Measurements from ENCODE around the gene ZFP69. TPM values are rescaled to one million over a fixed set of nuclear protein-coding genes. Genes with fewer than 3 reads are reported as not detected.

Gene ZFP69
- total RNA-seq: 1 to 10 TPM; 2.5 to 5.8 (median 4.4) TPM

- under 1% methylated on average over 23 of the region's 65 CpGs for WGBS
- TF ChIP-seq CTCF (IDR thresholded peaks at IDR 0.05): no peak
- peak; percentile 46 to 50 for TF ChIP-seq POLR2AphosphoS5 (IDR thresholded peaks at IDR 0.05)
- no peak for TF ChIP-seq POLR2A (IDR thresholded peaks at IDR 0.05; ENCODE audit: low read depth)
- TF ChIP-seq EP300 (IDR thresholded peaks at IDR 0.05): no peak
- Histone ChIP-seq H3K4me3 (peak within 1 kb of the TSS; percentile 87 to 98 (median 90)), H3K36me3 (peaks cover 0 to 16% (median 11%) of the 10 kb centered on the region in 4 donors), H3K27ac (replicated peaks in 1 of 4) (peak within 1 kb of the TSS; percentile 65 to 80 (median 76)), H3K27me3 (no peaks in the 10 kb centered on the region), H3K4me1 (peaks cover 4 to 16% (median 12%) of the 10 kb centered on the region in 4 donors), H3K9me3 (peaks cover 0 to 33% (median 24%) of the 10 kb centered on the region in 4 donors)
- DNase-seq (ENCODE audit: extremely low spot score): peak; percentile 91
- intact Hi-C loops (cut with DNase I): no loop called here
These were observed at the start of gene ZFP69 for GRCh38 chr1:40476924-40477677. Gene ZFP69 (plus strand): TSS chr1:40477290. CDS start chr1:40479362, 2,072 bp downstream.

GRCh38 chr1:40431385-40431784, 45.7 kb upstream of the ZFP69 start:
- DNase-seq (ENCODE audit: extremely low spot score): no peak
- Histone ChIP-seq H3K4me3 (no peak overlapping the region), H3K4me1 (no peaks in the 10 kb centered on the region), H3K27me3 (no peaks in the 10 kb centered on the region), H3K9me3 (no peaks in the 10 kb centered on the region), H3K27ac (replicated peaks in 1 of 4) (no peak overlapping the region), H3K36me3 (no peaks in the 10 kb centered on the region)
- no peak for TF ChIP-seq POLR2AphosphoS5 (IDR thresholded peaks at IDR 0.05)
- TF ChIP-seq CTCF (IDR thresholded peaks at IDR 0.05): no peak
- no peak for TF ChIP-seq EP300 (IDR thresholded peaks at IDR 0.05)
- no peak for TF ChIP-seq POLR2A (IDR thresholded peaks at IDR 0.05; ENCODE audit: low read depth)
- intact Hi-C loops (cut with DNase I): no loop called here

- no peak for DNase-seq (ENCODE audit: extremely low spot score)
- no peak for TF ChIP-seq EP300 (IDR thresholded peaks at IDR 0.05)
- no peak for TF ChIP-seq CTCF (IDR thresholded peaks at IDR 0.05)
- no peak for TF ChIP-seq POLR2AphosphoS5 (IDR thresholded peaks at IDR 0.05)
- TF ChIP-seq POLR2A (IDR thresholded peaks at IDR 0.05; ENCODE audit: low read depth): no peak
- 74% methylated on average over 3 of the region's 3 CpGs for whole genome bisulfite sequencing
These were observed 44.3 kb upstream of the ZFP69 start for GRCh38 chr1:40432644-40433390.

GRCh38 chr1:40435471-40435870, 41.6 kb upstream of the ZFP69 start:
- DNase-seq (ENCODE audit: extremely low spot score): no peak
- WGBS: 68% methylated on average over 5 of the region's 5 CpGs
- TF ChIP-seq POLR2A (IDR thresholded peaks at IDR 0.05; ENCODE audit: low read depth): no peak
- TF ChIP-seq EP300 (IDR thresholded peaks at IDR 0.05): no peak
- TF ChIP-seq POLR2AphosphoS5 (IDR thresholded peaks at IDR 0.05): no peak
- TF ChIP-seq CTCF (IDR thresholded peaks at IDR 0.05): no peak
- intact Hi-C loops (cut with DNase I): no loop called here
- no peak overlapping the region for H3K27ac ChIP-seq (replicated peaks in 1 of 4)
- no peaks in the 10 kb centered on the region for H3K36me3 ChIP-seq
- H3K4me3 ChIP-seq: no peak overlapping the region
- no peaks in the 10 kb centered on the region for H3K9me3 ChIP-seq
- H3K4me1 ChIP-seq: no peaks in the 10 kb centered on the region
- no peaks in the 10 kb centered on the region for H3K27me3 ChIP-seq

More at GRCh38 chr1:40432644-40433390, 44.3 kb upstream of the ZFP69 start:
- intact Hi-C loops (cut with DNase I): no loop called here
- Histone ChIP-seq H3K27ac (replicated peaks in 1 of 4) (no peak overlapping the region), H3K27me3 (no peaks in the 10 kb centered on the region), H3K36me3 (no peaks in the 10 kb centered on the region), H3K4me3 (no peak overlapping the region), H3K4me1 (no peaks in the 10 kb centered on the region), H3K9me3 (no peaks in the 10 kb centered on the region)

Measured in esophagus muscularis mucosa (tissue), 4 donors.